ENCODE data around the gene ALKAL2. TPM values are rescaled to one million over a fixed set of nuclear protein-coding genes. Genes with fewer than 3 reads are reported as not detected.

ALKAL2 gene
- total RNA-seq, 5 donors from 2014 or later (not counting 1 experiment from before 2014, with no cell fraction given): 0.35 TPM; not detected in 4

GRCh38 chr2:262117-262516, 25.8 kb downstream of the ALKAL2 start:
- Mint-ChIP-seq H3K27me3 (no peaks in the 10 kb centered on the region), H3K27ac (peak overlapping the region; percentile 68 to 73), H3K36me3 (peaks cover 21% of the 10 kb centered on the region), H3K9me3 (peaks cover 0 to 16% (median 5%) of the 10 kb centered on the region in 3 donors), H3K4me3 (peak overlapping the region in 2 of 3 donors; percentile 63 to 92), H3K4me1 (peaks cover 15 to 45% (median 41%) of the 10 kb centered on the region in 3 donors)
- ChIA-PET POLR2A (interaction anchor here in 1 of 2 donors (0.7 kb wide), 1 partner anchor 99 kb away, joined by 3 read pairs; no protein-coding TSS in a partner anchor), CTCF (interaction anchor here in 1 of 2 donors (0.6 kb wide), 1 partner anchor 10 kb away, joined by 3 read pairs; no protein-coding TSS in a partner anchor)
- no peak overlapping the region for H3K4me3 ChIP-seq (ENCODE audit: control insufficient read depth in 1 of 2, extremely low read depth in 1 of 2, low read length in 1 of 2)
- peaks cover 19 to 24% of the 10 kb centered on the region in 2 experiments for H3K4me1 ChIP-seq (ENCODE audit: control insufficient read depth in 1 of 2, extremely low read depth in 1 of 2, insufficient read depth in 2 of 2, low read length in 2 of 2)
- DNase-seq (no peak), ATAC-seq (replicated peaks in 1 of 4) (no peak)
- no peak overlapping the region for H3K27ac ChIP-seq (ENCODE audit: low read length)
- H3K27me3 ChIP-seq (replicated peaks in 1 of 2; ENCODE audit: control insufficient read depth in 2 of 2, extremely low read depth in 1 of 2, insufficient read depth in 2 of 2, low read length in 1 of 2): no peaks in the 10 kb centered on the region
- H3K9me3 ChIP-seq: peaks cover 2% of the 10 kb centered on the region
- no CpG with 5 or more reads among the region's 3 CpGs for WGBS (ENCODE audit: insufficient coverage)
- H3K36me3 ChIP-seq (ENCODE audit: control insufficient read depth in 2 of 2, extremely low read depth in 1 of 2, insufficient read depth in 1 of 2, low read length in 1 of 2): no peaks in the 10 kb centered on the region

GRCh38 chr2:260507-261161, 27.3 kb downstream of the ALKAL2 start:
- no peaks in the 10 kb centered on the region for H3K27me3 Mint-ChIP-seq
- Histone ChIP-seq H3K9me3 (peaks cover 2% of the 10 kb centered on the region), H3K36me3 (ENCODE audit: control insufficient read depth in 2 of 2, extremely low read depth in 1 of 2, insufficient read depth in 1 of 2, low read length in 1 of 2) (no peaks in the 10 kb centered on the region), H3K4me1 (ENCODE audit: control insufficient read depth in 1 of 2, extremely low read depth in 1 of 2, insufficient read depth in 2 of 2, low read length in 2 of 2) (peaks cover 8 to 20% of the 10 kb centered on the region in 2 experiments), H3K27ac (ENCODE audit: low read length) (no peak overlapping the region), H3K4me3 (ENCODE audit: control insufficient read depth in 1 of 2, extremely low read depth in 1 of 2, low read length in 1 of 2) (no peak overlapping the region), H3K27me3 (replicated peaks in 1 of 2; ENCODE audit: control insufficient read depth in 2 of 2, extremely low read depth in 1 of 2, insufficient read depth in 2 of 2, low read length in 1 of 2) (no peaks in the 10 kb centered on the region)
- ChIA-PET CTCF (interaction anchor here in 1 of 2 donors (0.7 to 1.0 kb wide), 2 partner anchors 9 to 374 kb away, joined by 3 read pairs; no protein-coding TSS in a partner anchor), POLR2A (no interaction called here)
- H3K36me3 Mint-ChIP-seq: peaks cover 17% of the 10 kb centered on the region
- no peak overlapping the region for H3K27ac Mint-ChIP-seq
- no peak for DNase-seq
- H3K4me3 Mint-ChIP-seq: no peak overlapping the region
- H3K9me3 Mint-ChIP-seq: peaks cover 0 to 17% (median 5%) of the 10 kb centered on the region in 3 donors
- H3K4me1 Mint-ChIP-seq: peaks cover 7 to 31% (median 28%) of the 10 kb centered on the region in 3 donors
- 93% methylated on average over 4 of the region's 6 CpGs for WGBS (ENCODE audit: insufficient coverage)
- ATAC-seq (replicated peaks in 1 of 4): no peak

GRCh38 chr2:259789-260331, 28.0 kb downstream of the ALKAL2 start:
- Histone ChIP-seq H3K27me3 (replicated peaks in 1 of 2; ENCODE audit: control insufficient read depth in 2 of 2, extremely low read depth in 1 of 2, insufficient read depth in 2 of 2, low read length in 1 of 2) (no peaks in the 10 kb centered on the region), H3K36me3 (ENCODE audit: control insufficient read depth in 2 of 2, extremely low read depth in 1 of 2, insufficient read depth in 1 of 2, low read length in 1 of 2) (no peaks in the 10 kb centered on the region), H3K4me1 (ENCODE audit: control insufficient read depth in 1 of 2, extremely low read depth in 1 of 2, insufficient read depth in 2 of 2, low read length in 2 of 2) (peaks cover 3 to 13% of the 10 kb centered on the region in 2 experiments), H3K9me3 (peaks cover 2% of the 10 kb centered on the region), H3K4me3 (ENCODE audit: control insufficient read depth in 1 of 2, extremely low read depth in 1 of 2, low read length in 1 of 2) (no peak overlapping the region), H3K27ac (ENCODE audit: low read length) (no peak overlapping the region)
- WGBS (ENCODE audit: insufficient coverage): no CpG with 5 or more reads among the region's 2 CpGs
- Mint-ChIP-seq H3K4me1 (peaks cover 0 to 25% (median 21%) of the 10 kb centered on the region in 3 donors), H3K9me3 (peaks cover 0 to 17% (median 5%) of the 10 kb centered on the region in 3 donors), H3K4me3 (no peak overlapping the region), H3K27ac (no peak overlapping the region), H3K27me3 (no peaks in the 10 kb centered on the region), H3K36me3 (peaks cover 17% of the 10 kb centered on the region)
- DNase-seq (no peak), ATAC-seq (replicated peaks in 1 of 4) (no peak)
- ChIA-PET CTCF (interaction anchor here in 1 of 2 donors (1.0 kb wide), 1 partner anchor 9 kb away, joined by 3 read pairs; no protein-coding TSS in a partner anchor), POLR2A (interaction anchor here in 1 of 2 donors (0.6 kb wide), 1 partner anchor 197 kb away, joined by 3 read pairs; no protein-coding TSS in a partner anchor)

- ChIA-PET POLR2A (no interaction called here), CTCF (interaction anchor here in 1 of 2 donors (1.4 kb wide), 1 partner anchor 12 kb away, joined by 4 read pairs; no protein-coding TSS in a partner anchor)
- Mint-ChIP-seq H3K27ac (no peak overlapping the region), H3K9me3 (peaks cover 0 to 17% (median 5%) of the 10 kb centered on the region in 3 donors), H3K4me1 (peaks cover 0 to 23% (median 19%) of the 10 kb centered on the region in 3 donors), H3K36me3 (peaks cover 17% of the 10 kb centered on the region), H3K27me3 (no peaks in the 10 kb centered on the region), H3K4me3 (no peak overlapping the region)
- ATAC-seq (replicated peaks in 1 of 4): no peak
- no peak overlapping the region for H3K27ac ChIP-seq (ENCODE audit: low read length)
- WGBS (ENCODE audit: insufficient coverage): 93% methylated on average over 2 of the region's 3 CpGs
- peaks cover 3 to 10% of the 10 kb centered on the region in 2 experiments for H3K4me1 ChIP-seq (ENCODE audit: control insufficient read depth in 1 of 2, extremely low read depth in 1 of 2, insufficient read depth in 2 of 2, low read length in 2 of 2)
- no peaks in the 10 kb centered on the region for H3K36me3 ChIP-seq (ENCODE audit: control insufficient read depth in 2 of 2, extremely low read depth in 1 of 2, insufficient read depth in 1 of 2, low read length in 1 of 2)
- no peak for DNase-seq
- peaks cover 2% of the 10 kb centered on the region for H3K9me3 ChIP-seq
- no peaks in the 10 kb centered on the region for H3K27me3 ChIP-seq (replicated peaks in 1 of 2; ENCODE audit: control insufficient read depth in 2 of 2, extremely low read depth in 1 of 2, insufficient read depth in 2 of 2, low read length in 1 of 2)
- no peak overlapping the region for H3K4me3 ChIP-seq (ENCODE audit: control insufficient read depth in 1 of 2, extremely low read depth in 1 of 2, low read length in 1 of 2)
Measured at GRCh38 chr2:258933-259332, 29.0 kb downstream of the ALKAL2 start.

GRCh38 chr2:257842-258241, 30.0 kb downstream of the ALKAL2 start:
- no peaks in the 10 kb centered on the region for H3K4me1 ChIP-seq (ENCODE audit: control insufficient read depth in 1 of 2, extremely low read depth in 1 of 2, insufficient read depth in 2 of 2, low read length in 2 of 2)
- H3K36me3 Mint-ChIP-seq: peaks cover 17% of the 10 kb centered on the region
- no peak overlapping the region for H3K4me3 ChIP-seq (ENCODE audit: control insufficient read depth in 1 of 2, extremely low read depth in 1 of 2, low read length in 1 of 2)
- WGBS (ENCODE audit: insufficient coverage): 100% methylated on average over 1 of the region's 2 CpGs
- H3K9me3 ChIP-seq: peaks cover 2% of the 10 kb centered on the region
- H3K27ac Mint-ChIP-seq: no peak overlapping the region
- ATAC-seq (replicated peaks in 1 of 4) (no peak), DNase-seq (no peak)
- POLR2A ChIA-PET: no interaction called here
- no peak overlapping the region for H3K4me3 Mint-ChIP-seq
- no peak overlapping the region for H3K27ac ChIP-seq (ENCODE audit: low read length)
- CTCF ChIA-PET: interaction anchor here in 1 of 2 donors (0.9 to 1.4 kb wide), 2 partner anchors 11 to 13 kb away, joined by 3 to 4 read pairs; no protein-coding TSS in a partner anchor
- peaks cover 0 to 17% (median 14%) of the 10 kb centered on the region in 3 donors for H3K4me1 Mint-ChIP-seq
- peaks cover 0 to 17% (median 5%) of the 10 kb centered on the region in 3 donors for H3K9me3 Mint-ChIP-seq
- H3K27me3 Mint-ChIP-seq: no peaks in the 10 kb centered on the region
- no peaks in the 10 kb centered on the region for H3K36me3 ChIP-seq (ENCODE audit: control insufficient read depth in 2 of 2, extremely low read depth in 1 of 2, insufficient read depth in 1 of 2, low read length in 1 of 2)
- no peaks in the 10 kb centered on the region for H3K27me3 ChIP-seq (replicated peaks in 1 of 2; ENCODE audit: control insufficient read depth in 2 of 2, extremely low read depth in 1 of 2, insufficient read depth in 2 of 2, low read length in 1 of 2)

- Mint-ChIP-seq H3K27ac (no peak overlapping the region), H3K4me1 (peaks cover 0 to 13% (median 9%) of the 10 kb centered on the region in 3 donors), H3K27me3 (no peaks in the 10 kb centered on the region), H3K9me3 (peaks cover 0 to 17% (median 5%) of the 10 kb centered on the region in 3 donors), H3K36me3 (peaks cover 17% of the 10 kb centered on the region), H3K4me3 (no peak overlapping the region)
- Histone ChIP-seq H3K9me3 (peaks cover 2% of the 10 kb centered on the region), H3K4me1 (ENCODE audit: control insufficient read depth in 1 of 2, extremely low read depth in 1 of 2, insufficient read depth in 2 of 2, low read length in 2 of 2) (no peaks in the 10 kb centered on the region), H3K36me3 (ENCODE audit: control insufficient read depth in 2 of 2, extremely low read depth in 1 of 2, insufficient read depth in 1 of 2, low read length in 1 of 2) (no peaks in the 10 kb centered on the region), H3K27me3 (replicated peaks in 1 of 2; ENCODE audit: control insufficient read depth in 2 of 2, extremely low read depth in 1 of 2, insufficient read depth in 2 of 2, low read length in 1 of 2) (no peaks in the 10 kb centered on the region), H3K27ac (ENCODE audit: low read length) (no peak overlapping the region), H3K4me3 (ENCODE audit: control insufficient read depth in 1 of 2, extremely low read depth in 1 of 2, low read length in 1 of 2) (no peak overlapping the region)
- DNase-seq: no peak
- ChIA-PET POLR2A (interaction anchor here in 1 of 2 donors (0.6 kb wide), 1 partner anchor 404 kb away, joined by 3 read pairs; no protein-coding TSS in a partner anchor), CTCF (interaction anchor here in 1 of 2 donors (0.9 kb wide), 1 partner anchor 12 kb away, joined by 3 read pairs; no protein-coding TSS in a partner anchor)
- ATAC-seq (replicated peaks in 1 of 4): no peak
- 46% methylated on average over 2 of the region's 3 CpGs for WGBS (ENCODE audit: insufficient coverage)
Measured at GRCh38 chr2:257429-257828, 30.5 kb downstream of the ALKAL2 start.
